GM19238 (cell line): Measurements from ENCODE around the gene SYNGR3.
"Not testable (repeated sequence)": the region's sequence is repeated elsewhere in the genome, so short reads cannot be mapped to it uniquely, and the experiment has no call there.

ENCODE experiments used
- DNase-seq: peaks from one replicate; pipeline ENCODE4 v3.0.0; 2011; ENCODE audit warnings: low spot score; ENCODE audit not compliant: insufficient read length

The SYNGR3 gene

GRCh38 chr16:1989209-1990100 is at the start of gene SYNGR3:
SYNGR3 (plus strand) TSS chr16:1989970; CDS start chr16:1990103, 133 bp downstream.
- no peak for DNase-seq

- DNase-seq = no peak
These were observed 49.3 kb upstream of the SYNGR3 start for GRCh38 chr16:1940273-1941161.

- no peak for DNase-seq
These were observed 48.4 kb upstream of the SYNGR3 start for GRCh38 chr16:1941162-1942046.

- DNase-seq = no peak
These were observed 47.5 kb upstream of the SYNGR3 start for GRCh38 chr16:1942047-1942809.

- peak; percentile 100 for DNase-seq
These were observed 46.7 kb upstream of the SYNGR3 start, which contains the start of gene MSRB1 for GRCh38 chr16:1942810-1943726. MSRB1 (minus strand) TSS chr16:1943199; CDS start chr16:1943156, 43 bp downstream.

GRCh38 chr16:1944612-1945199 is 45.1 kb upstream of the SYNGR3 start:
- DNase-seq = no peak

GRCh38 chr16:1945559-1946391 is 44.0 kb upstream of the SYNGR3 start:
- no peak for DNase-seq

- no peak for DNase-seq
These were observed 43.0 kb upstream of the SYNGR3 start for GRCh38 chr16:1946495-1947368.

- DNase-seq = no peak
These were observed 42.5 kb upstream of the SYNGR3 start for GRCh38 chr16:1947369-1947670.

- DNase-seq = no peak
These were observed 40.3 kb upstream of the SYNGR3 start for GRCh38 chr16:1949507-1949906.

GRCh38 chr16:1950047-1950446 is 39.7 kb upstream of the SYNGR3 start:
- DNase-seq = no peak

- DNase-seq = no peak
These were observed 39.2 kb upstream of the SYNGR3 start for GRCh38 chr16:1950559-1950958.

- no peak for DNase-seq
These were observed 36.0 kb upstream of the SYNGR3 start for GRCh38 chr16:1953734-1954133.

- not testable (repeated sequence) for DNase-seq
These were observed 32.2 kb upstream of the SYNGR3 start for GRCh38 chr16:1957434-1958142.

GRCh38 chr16:1958143-1958491 is 31.7 kb upstream of the SYNGR3 start:
- not testable (repeated sequence) for DNase-seq

GRCh38 chr16:1958715-1959268 is 31.0 kb upstream of the SYNGR3 start:
- DNase-seq = no peak
